Prostate gland (tissue), 2 donors: ENCODE measurements around the gene LMCD1. TPM values are rescaled to one million over a fixed set of nuclear protein-coding genes. Genes with fewer than 3 reads are reported as not detected.

Experiments
- DNase-seq: peaks from one replicate; pipeline ENCODE4 v3.0.0-alpha.2; 2019; ENCODE audit warnings: low spot score
- H3K27ac ChIP-seq, 2 donors: fragments of 200-600 bp; sonication (generic); 2 replicates each; pipeline ENCODE4 v1.5.1; 2017 to 2019
- H3K27me3 ChIP-seq: fragments of 200-600 bp; sonication (generic); replicated peaks from 2 replicates; pipeline ENCODE4 v1.5.1; 2019; ENCODE audit not compliant: insufficient read depth
- H3K36me3 ChIP-seq, 2 donors: fragments of 200-600 bp; sonication (generic); 1 replicate in 1 of 2; 2 replicates in 1 of 2; pipeline versions ENCODE4 v1.5.1 to v1.8.1; 2017 to 2019
- H3K4me1 ChIP-seq: fragments of 200-600 bp; sonication (generic); replicated peaks from 2 replicates; pipeline ENCODE4 v1.5.1; 2019
- H3K4me3 ChIP-seq, 2 donors: fragments of 200-600 bp; sonication (generic); 2 replicates each; pipeline ENCODE4 v1.5.1; 2017 to 2019
- H3K9me3 ChIP-seq: fragments of 200-600 bp; sonication (generic); 2 replicates; pipeline ENCODE4 v1.5.1; 2017
- POLR2A ChIP-seq: fragments of 450-650 bp; IDR thresholded peaks from one replicate; pipeline ENCODE4 v1.6.1; 2016; ENCODE audit warnings: antibody characterized with exemption, mild to moderate bottlenecking
- POLR2AphosphoS5 ChIP-seq: sonication (generic); formaldehyde crosslinking; IDR thresholded peaks from one replicate; pipeline ENCODE4 v1.6.1; 2017; ENCODE audit warnings: antibody characterized with exemption
- WGBS: methylation state at CpG from one replicate; pipeline ENCODE4 v1.1.5; 2018; 5-methylcytosine and 5-hydroxymethylcytosine counted together
- intact Hi-C: fragments of 100-400 bp; cut with DNase I; formaldehyde crosslinking; loops from one replicate; pipeline ENCODE4 v1.14.2; 2022
- total RNA-seq, 2 donors: library from RNA; depleted of rRNA; stranded (reverse); fragments of >200 nt; gene quantifications; one replicate each; pipeline ENCODE4 v1.1.0, GENCODE V29; 2016
- TF ChIP-seq, protein P1 (sequence below), 4 experiments: fragments of 200-600 bp in 2 of 4; fragments of 450-650 bp in 2 of 4; sonication (generic) in 2 of 4; IDR thresholded peaks; 1 replicate in 3 of 4; 2 replicates in 1 of 4; pipeline ENCODE4 v1.5.1; 2016 to 2019; ENCODE audit warnings: antibody characterized with exemption in 4 of 4, mild to moderate bottlenecking in 2 of 4, moderate library complexity in 2 of 4

LMCD1 gene
- total RNA-seq, 2 donors from 2014 or later, result 73.0 to 144 TPM

DNA sequence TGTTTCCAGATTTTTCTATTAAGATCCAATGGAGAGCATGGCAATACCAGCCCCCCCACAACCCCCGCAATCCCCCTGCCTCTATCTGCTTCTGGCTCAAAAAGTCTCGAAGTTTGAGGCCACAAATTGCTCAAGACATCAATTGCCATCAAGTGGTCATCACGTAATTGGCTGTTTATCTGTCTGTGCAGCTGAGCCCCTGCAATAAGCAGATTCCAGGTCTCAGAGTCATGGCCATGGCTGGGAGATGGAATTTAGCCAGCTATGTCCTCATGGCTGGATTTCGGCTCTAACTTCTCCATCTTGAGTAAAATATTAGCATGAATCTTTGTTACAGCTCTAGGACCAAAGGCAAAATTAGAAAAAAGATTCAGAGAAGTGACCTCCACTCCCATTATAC, 120.2 kb downstream of the LMCD1 start:
- H3K27me3 ChIP-seq, result no peaks in the 10 kb centered on the region
- no peak for DNase-seq
- H3K4me1 ChIP-seq, result no peaks in the 10 kb centered on the region
- no peak for TF ChIP-seq POLR2A
- TF ChIP-seq, protein P1, sequence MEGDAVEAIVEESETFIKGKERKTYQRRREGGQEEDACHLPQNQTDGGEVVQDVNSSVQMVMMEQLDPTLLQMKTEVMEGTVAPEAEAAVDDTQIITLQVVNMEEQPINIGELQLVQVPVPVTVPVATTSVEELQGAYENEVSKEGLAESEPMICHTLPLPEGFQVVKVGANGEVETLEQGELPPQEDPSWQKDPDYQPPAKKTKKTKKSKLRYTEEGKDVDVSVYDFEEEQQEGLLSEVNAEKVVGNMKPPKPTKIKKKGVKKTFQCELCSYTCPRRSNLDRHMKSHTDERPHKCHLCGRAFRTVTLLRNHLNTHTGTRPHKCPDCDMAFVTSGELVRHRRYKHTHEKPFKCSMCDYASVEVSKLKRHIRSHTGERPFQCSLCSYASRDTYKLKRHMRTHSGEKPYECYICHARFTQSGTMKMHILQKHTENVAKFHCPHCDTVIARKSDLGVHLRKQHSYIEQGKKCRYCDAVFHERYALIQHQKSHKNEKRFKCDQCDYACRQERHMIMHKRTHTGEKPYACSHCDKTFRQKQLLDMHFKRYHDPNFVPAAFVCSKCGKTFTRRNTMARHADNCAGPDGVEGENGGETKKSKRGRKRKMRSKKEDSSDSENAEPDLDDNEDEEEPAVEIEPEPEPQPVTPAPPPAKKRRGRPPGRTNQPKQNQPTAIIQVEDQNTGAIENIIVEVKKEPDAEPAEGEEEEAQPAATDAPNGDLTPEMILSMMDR (IDR thresholded peaks at IDR 0.05), result no peak
- no peak for TF ChIP-seq POLR2AphosphoS5
- no peak overlapping the region for H3K4me3 ChIP-seq
- H3K36me3 ChIP-seq, result no peaks in the 10 kb centered on the region
- 87% methylated on average over 4 of the region's 4 CpGs for WGBS
- H3K9me3 ChIP-seq, result no peaks in the 10 kb centered on the region
- H3K27ac ChIP-seq, result no peak overlapping the region
- intact Hi-C loops, result no loop called here

DNA sequence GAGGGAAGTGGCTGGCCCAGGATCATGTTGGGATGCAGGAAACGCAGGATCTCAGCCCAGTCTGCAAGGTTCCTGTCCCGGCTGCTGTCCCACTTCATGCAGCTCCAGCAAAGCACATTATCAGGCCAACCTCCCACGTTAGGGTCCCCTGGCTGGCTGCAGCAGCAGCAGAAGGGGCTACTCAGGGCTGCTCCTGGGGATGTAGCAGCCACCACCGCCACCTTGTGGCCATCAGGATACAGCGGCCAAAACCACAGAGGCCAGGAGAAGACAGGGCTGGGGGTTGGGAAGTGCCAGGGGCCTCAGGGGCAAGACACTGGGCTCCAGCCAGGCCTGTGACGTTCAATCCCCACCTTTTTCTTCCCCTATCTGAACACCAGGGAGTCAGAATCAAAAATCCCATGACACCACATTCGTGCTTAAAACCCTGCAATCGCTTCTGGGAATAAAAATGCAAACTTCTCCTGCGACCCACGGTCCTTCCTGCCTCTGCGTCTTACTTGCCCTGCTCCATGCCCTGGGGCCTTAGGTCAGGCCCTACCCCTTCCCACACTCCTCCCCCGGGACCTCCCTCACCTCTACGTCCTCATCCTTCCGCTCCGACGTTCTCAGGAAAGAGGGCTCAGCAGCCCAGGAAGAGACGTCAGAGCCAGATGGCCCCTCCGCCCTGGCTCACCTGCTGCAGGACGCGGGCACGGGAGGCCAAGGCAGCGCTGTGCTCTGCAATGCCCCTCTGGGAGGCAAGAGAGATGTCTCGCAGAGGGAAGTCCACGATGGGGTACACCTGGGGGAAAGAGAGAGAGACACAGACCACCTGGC, 121.5 kb downstream of the LMCD1 start:
- no peak overlapping the region for H3K4me3 ChIP-seq
- no peaks in the 10 kb centered on the region for H3K36me3 ChIP-seq
- intact Hi-C loops, result loop anchor here (1.0 kb wide), 1 partner anchor 181 kb away; no protein-coding TSS in a partner anchor
- DNase-seq, result peak; percentile 66
- no peaks in the 10 kb centered on the region for H3K9me3 ChIP-seq
- no peaks in the 10 kb centered on the region for H3K27me3 ChIP-seq
- 43% methylated on average over 24 of the region's 24 CpGs for WGBS
- no peak overlapping the region for H3K27ac ChIP-seq
- H3K4me1 ChIP-seq, result no peaks in the 10 kb centered on the region
- no peak for TF ChIP-seq POLR2AphosphoS5
- TF ChIP-seq, protein P1 (IDR thresholded peaks at IDR 0.05), result peak; percentile 66 to 90 (median 86)

DNA sequence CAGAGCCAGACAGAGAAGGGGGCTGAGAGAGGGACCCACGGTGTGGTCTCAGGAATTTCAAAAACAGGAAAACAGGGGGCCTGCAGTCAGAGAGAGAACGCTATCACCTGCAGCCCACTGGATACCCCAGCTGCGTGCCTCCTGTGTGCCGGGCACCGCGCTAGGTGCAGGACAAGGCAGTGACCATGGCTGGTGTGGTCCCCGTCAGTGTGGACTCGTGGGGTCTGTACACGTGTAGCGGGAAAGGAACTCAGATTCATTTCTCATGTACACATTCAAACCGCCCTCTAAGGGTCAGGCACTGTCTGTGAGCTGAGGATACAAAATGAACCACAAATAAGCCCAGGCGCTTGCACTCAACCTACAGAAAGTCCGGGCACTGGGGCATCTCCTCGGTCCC, 122.1 kb downstream of the LMCD1 start:
- H3K36me3 ChIP-seq, result no peaks in the 10 kb centered on the region
- TF ChIP-seq POLR2A (no peak), POLR2AphosphoS5 (no peak)
- TF ChIP-seq, protein P1 (IDR thresholded peaks at IDR 0.05), result no peak
- no peak overlapping the region for H3K27ac ChIP-seq
- H3K9me3 ChIP-seq, result no peaks in the 10 kb centered on the region
- H3K4me3 ChIP-seq, result no peak overlapping the region
- DNase-seq, result no peak
- intact Hi-C loops, result loop anchor here (1.0 kb wide), 1 partner anchor 181 kb away; no protein-coding TSS in a partner anchor
- no peaks in the 10 kb centered on the region for H3K4me1 ChIP-seq
- H3K27me3 ChIP-seq, result no peaks in the 10 kb centered on the region
- 86% methylated on average over 14 of the region's 14 CpGs for WGBS

Other genes with a start within 250 kb of the LMCD1 start
- gene SSUH2, start 143.0 kb downstream of the LMCD1 start, total RNA-seq, result 1 to 10 TPM in 1 of 2 donors, under 1 TPM in 1; 0.27 to 2.6 TPM
- gene CAV3, start 232.0 kb downstream of the LMCD1 start, total RNA-seq, result 1 to 10 TPM in 1 of 2 donors, not detected in 1; 1.2 TPM